GM19468 (cell line): ENCODE results near the gene C10orf53.

Experiments
- ATAC-seq: cut with Tn5 transposase; IDR thresholded peaks from one replicate; pipeline ENCODE4 v1.9.1; 2021; ENCODE audit warnings: mild to moderate bottlenecking, moderate library complexity, moderate number of reproducible peaks; ENCODE audit not compliant: unreplicated experiment; ENCODE audit errors: extremely low read depth

The C10orf53 gene

DNA sequence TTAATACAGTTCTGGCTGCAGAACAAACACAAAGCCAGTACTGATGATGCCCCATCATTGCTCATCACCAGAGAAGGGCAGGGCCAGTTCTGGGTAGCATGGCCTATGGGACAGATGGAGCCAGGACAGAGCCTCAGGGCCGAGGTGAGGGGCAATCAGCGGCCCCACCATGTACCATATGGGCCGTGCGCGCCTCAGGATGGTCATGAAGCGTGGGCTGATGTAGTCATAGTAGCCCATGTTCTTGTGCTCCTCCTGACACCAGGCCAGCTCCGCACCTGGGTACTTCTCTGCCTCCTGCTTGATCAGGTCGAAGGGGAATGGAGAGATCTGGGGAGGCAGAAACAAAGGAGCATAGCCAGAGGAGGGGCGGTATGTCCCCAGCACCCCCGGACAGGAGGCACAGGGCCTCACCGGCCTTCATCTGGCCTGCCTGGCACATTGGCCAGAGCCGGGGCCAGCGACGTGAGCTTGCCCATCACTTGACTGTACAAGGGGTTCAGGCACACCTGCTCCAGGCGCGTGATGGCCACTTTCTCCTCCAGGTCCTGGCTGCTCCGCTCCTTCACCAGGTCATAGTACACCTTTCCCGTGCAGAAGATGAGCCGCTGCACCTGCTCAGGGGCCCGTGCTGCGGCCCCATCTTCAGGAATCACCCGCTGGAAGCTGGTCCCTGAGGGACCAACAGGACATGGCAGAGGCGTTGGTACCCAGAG is 56.6 kb downstream of the C10orf53 start:
- no peak for ATAC-seq

DNA sequence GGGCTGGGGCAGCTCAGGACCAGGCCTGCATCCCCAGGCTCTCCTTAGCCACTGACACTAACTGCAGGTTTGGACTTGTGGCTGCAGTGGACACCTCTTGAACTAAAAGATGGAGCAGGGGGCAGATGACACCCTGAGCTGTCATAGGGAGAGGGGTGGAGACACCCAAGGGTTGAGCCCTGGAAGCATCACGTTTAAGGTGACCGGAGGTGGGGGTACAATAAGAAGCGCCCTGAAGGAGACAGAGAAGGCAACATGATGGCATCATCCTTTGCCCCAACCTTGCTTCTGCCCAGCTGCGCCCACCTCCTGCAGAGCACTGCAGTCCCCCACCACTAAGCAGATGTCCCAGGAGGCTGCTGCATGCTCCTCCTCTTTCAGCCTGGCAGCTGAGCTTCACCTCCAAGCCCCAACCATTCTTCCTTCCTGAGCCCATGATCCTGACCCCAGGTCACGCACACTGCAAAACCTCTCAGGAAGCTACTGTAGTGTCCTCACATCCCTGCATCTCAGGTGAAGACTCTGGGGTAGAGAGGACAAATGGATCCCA is 57.2 kb downstream of the C10orf53 start:
- ATAC-seq, result no peak

DNA sequence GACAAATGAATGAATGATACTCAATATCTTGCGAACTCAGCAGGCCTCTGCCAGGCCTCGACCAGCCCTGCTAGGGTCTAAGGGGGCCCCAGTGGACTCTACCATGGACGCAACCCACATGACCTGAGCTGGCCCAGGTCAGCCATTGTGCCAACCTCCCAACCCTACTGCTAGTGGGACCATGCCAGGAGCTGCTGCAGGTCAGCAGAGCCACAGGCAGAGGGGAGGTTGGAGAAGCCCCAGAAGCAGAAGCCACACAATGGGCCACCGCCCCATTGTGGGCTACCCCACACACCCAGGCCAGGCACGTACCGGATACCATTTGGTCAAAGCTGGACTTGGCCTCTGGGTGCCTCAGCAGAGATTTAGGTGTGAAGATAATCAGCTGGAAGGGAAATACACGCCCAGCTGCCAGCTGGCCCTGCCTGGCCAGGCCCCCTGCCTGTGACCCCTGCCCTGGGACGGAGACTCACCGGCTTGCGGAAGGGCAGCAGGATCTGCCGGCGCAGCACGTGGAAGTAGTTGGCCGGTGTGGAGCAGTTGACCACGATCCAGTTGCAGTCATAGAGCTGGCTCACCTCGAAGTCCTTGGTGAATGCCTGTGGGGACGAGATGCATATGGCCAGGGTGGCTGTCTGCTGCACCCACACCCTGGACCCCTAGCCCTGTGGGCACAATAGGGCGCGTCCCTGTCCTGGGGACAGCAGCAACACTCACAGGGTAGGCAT is 58.2 kb downstream of the C10orf53 start:
- no peak for ATAC-seq

DNA sequence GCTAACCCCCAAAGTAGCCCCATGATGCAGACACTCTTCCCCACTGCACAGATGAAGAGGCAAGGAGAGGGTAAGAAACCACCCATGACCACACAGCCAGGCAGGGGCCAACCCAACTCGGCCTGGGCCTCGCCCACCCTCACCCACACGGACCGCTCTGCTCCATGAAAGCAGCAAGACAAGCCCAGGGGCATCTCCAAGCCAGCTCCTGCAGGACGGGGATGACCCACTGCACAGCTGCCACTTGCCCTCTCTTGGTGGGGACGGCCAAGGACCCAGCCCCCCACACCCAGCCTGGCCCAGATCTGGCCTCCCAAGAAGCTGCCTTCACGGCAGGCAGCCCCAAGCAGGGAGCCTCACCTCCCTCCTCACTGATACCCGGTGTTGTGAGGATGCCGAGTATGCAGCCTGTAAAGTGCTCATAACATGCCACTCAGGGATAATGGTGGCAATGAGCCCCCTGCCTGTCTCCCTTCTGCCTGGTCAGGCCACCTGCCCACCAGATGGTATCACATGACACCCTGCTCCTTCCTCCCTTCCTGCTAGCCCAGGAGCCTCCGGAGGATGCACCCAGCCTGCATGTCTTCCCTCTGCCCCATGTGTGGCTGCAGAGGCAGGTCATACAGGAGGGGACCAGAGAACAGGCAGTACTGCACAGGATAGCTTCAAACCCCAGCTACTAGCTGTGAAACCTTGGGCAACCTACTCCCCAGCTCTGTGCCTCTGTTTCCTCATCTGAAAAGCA is 59.3 kb downstream of the C10orf53 start:
- ATAC-seq, result no peak

DNA sequence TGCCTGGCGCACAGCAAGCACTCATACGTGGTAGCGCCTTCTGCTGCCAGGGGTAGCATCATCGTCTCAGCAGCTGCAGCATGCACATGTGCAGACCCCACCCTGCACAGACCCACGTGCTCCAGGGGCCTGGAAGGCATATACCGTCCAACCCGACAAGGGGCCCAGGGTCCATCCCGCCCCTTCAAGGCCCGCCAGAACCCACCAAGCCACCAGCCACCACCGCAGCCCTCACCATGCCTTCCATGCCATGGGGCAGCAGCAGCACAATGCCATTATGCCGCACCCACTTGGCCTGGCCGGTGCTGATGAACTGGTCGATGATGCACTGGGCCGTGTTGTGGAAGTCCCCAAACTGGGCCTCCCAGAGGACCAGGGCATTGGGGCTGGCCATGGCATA is 60.0 kb downstream of the C10orf53 start:
- no peak for ATAC-seq

DNA sequence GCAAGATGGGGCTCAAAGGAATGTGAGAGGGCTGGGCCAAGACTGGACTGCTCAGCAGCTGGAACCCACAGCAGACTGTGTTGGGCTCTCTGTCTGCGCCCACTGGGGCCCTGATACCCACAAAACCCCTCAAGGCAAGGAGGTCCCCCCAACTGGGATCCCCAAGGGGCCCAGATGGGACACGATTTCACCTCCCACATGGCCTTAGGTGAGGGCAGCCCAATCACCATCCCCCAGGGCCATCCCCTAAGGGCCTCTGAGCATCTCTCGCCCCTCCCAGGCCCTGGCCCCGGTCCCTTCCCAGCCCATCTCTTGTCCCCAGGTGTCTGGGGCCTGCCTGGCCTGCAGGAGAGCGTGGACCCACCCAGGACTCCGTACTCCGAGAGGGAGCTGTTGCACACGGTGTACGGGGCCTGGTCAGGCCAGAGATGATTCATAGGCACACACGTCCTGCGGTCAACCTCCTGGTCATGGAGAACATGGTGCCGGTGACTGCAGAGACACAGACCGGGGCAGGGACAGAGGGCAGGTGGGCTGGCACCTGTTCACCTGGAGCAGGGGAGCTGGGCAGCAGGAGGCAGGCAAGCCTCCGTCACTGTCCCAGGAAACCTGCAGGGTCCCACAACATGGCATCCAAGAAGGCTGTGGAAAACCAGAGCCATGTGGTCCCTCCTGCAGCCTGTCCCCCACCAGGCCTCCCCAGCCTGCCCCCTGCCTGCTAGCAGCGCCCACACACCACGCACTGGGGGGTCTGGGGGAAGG is 61.1 kb downstream of the C10orf53 start:
- ATAC-seq, result no peak

DNA sequence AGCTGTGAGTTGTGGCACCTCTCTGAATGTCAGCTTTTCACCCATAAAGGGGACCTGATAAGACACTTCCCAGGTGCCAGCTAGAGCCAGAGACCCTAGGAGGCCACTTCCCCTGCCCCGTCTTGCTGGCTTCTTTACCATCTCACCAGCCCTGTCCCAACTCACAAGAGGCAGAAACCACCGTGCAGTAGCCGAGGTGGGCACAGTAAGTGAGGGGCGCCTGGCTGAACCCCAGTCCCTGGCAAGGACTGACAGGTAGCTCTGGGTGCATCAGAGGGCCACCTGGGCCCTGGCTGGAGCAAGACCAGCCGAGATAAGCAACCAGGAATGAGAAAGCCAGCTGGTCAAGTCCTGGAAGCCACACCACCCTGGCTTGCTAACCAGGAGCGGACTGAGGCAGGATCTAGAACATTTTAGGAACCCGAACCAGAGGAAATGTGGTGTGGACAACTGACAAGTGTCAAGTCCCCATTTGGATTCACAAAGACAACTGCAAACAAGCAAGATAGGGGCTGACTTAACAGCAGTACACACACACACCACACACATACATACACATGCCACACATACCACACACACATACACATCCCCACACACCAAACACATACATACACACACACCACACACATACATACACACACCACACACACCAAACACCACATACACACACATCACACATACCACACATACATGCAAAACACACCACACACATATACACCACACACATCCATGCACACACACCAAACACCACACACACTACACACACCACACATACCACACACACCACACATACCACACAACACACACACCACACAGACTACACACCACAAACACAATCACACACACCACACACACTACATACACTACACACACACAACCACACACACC is 61.9 kb downstream of the C10orf53 start:
- ATAC-seq, result no peak

DNA sequence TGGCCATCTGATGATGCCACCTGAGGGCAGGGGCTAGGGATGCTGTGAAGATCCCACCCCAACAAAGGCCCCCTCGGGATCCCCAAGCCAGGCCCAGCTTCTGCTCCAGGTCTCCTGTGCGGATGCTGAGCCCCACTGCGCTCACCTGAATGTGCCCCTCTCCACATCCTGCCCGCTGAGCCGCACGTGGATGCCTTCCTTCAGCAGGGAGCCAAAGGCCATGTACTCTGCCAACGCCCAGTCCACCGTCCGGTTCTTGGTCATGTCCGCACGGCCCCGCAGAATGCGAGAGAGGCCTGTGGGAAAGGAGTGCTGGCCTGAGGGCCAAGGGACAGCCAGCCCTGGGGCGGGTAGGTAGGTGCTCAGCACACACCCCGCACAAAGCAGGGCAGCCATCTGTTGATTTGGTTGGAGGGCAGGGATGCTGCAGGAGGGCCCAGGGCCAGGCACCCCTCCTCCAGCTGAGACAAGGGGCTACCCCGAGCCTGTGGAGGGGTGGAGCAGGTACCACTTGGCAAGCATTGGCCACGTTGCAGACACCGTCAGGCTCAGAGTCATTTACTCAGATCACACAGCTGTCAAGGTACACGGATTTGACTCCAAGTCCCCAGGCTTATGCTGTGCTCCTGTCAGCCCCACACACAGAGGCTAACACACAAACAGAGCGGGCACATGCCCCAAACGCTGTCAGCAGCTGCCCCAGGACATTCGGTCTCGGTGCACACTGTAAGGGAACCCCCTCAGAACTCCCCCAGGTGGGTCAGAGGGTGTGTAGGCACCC is 63.4 kb downstream of the C10orf53 start:
- no peak for ATAC-seq

DNA sequence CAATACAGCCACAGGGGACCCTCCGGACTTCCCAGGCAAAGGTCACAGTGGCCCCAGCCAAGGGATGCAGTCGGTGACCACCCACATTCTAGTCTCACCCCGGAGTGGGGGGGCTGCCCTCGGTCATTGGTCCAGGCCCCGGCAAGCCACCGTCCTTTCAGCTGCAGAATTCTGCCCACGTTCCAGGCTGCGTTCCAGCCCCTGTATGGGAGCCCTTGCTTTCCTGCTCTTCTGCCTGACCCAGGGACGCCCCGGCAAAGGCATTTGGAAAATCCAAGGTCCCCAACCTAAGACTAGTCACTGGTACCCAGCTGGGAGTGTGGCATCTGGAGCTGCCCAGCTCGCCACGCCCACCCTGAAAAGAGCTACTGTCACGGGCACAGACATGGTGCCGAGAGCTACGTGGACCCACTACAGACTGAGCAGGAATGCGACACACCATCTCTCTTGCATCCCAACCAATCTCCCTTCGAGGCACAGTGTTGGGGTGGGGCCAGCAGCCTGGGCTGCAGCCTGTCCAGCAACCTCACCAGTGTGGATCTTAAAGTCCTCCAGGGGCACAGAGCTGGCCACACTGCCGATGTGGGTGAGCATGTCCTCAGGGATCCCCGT is 64.1 kb downstream of the C10orf53 start:
- no peak for ATAC-seq

DNA sequence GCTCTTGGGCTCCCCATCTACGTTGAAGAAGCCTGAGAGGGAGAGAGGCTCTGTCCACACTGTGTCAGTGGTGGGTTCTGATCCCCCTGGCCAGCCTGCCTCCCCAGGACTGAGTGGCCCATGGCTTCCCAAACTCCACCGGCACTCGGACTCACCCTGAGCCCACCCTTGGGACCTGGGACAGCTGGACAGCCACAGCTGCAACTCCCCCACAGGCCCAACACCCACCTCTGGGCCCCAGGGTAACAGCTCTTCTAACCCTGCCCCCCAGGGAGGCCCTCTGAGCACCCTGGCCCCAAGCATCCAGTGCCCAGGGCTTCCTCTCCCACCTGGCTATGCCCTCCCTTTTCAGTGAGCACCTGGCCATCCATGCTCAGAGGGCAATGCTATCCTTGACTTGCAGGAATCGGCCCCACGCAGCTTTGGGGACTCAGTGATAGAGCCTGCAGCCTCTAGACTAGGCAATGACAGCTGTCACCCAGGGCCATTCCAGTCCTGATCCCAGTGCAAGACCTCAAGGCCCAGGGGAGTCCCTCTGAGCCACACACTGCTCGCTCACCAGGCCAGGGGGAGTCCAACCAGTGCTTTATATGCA is 64.7 kb downstream of the C10orf53 start:
- ATAC-seq, result no peak

DNA sequence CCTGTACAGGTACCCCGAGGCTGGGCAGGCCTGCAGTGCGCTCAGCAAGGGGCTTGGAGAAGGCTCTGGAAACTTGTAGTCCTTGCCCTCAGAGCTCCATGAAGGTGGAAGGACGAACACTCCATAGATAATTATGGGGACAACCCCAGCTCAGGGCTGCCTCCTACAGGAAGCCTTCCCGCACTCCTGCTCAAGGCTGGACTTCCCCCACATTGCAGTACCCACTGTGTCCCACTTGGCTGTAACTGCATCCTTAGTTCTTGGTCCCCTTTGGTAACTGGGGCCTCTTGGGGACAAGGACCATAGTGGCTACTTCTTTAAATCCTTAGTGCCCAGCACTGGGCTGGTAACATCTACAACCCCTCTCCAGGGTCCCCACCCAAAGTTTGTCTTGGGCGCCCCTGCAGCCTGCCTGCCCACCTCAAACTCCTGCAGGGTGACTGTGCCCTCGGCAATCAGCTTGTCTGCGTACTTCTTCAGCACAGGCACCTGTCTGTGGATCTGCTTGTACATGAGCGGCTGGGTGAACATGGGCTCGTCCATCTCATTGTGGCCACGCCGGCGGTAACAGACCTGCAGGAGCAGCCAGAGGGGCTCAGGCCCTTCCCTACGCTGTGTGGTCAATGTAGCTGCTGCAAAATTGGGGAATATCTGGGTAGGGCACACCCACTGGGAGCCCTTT is 65.6 kb downstream of the C10orf53 start:
- ATAC-seq, result no peak

DNA sequence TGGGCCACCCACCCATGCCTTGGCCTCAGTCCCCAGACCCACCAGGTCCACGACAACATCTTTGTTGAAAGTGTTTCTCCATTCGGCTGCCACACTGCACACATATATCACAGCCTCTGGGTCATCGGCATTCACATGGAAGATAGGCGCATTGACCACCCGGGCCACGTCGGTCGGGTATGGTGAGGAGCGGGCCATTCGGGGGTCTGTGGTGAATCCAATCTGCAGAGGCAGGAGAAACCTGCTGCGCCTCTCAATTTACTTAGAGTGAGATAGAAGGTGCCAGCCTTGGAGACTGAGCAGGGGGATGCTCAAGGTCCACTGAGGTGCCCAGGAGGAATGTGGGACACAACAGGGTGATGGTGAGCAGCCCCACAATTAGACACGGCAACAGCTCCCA is 66.3 kb downstream of the C10orf53 start:
- ATAC-seq, result no peak

DNA sequence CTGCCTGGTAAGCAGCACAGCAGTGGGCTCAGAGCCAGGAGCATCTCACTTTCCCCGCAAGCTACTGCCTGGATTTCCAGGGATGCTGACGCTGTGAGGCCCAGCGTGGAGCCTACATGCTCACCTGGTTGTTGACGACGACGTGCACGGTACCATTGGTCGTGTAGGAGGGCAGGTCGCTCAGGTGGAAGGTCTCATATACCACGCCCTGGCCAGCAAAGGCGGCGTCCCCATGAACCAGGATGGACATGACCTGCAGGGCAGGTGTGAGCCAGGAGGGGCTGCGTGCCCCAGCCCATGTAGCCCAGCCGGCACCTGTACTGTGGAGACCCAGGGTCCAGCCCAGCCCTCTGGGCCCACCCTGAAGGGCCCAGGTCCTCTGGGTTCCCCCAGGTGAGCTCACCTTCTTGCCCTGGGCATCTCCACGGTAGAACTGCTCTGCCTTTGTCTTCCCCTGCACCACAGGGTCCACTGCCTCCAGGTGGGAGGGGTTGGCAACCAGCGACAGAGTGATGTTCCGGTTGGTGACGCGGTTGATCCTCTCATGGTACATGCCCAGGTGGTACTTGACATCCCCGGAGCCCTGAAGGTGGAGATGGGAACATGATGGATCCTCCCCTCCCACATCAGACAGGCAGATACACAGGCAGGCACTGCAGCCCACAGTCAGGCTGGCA is 67.3 kb downstream of the C10orf53 start:
- no peak for ATAC-seq
